Endothelial cell of umbilical vein (primary cell): ENCODE results near the gene RNF186. TPM values are rescaled to one million over a fixed set of nuclear protein-coding genes. Genes with fewer than 3 reads are reported as not detected.

Source experiments
- BruUV-seq: library from RNA; stranded (reverse); fragments of 400-500 nt; replicated peaks from 2 replicates; lab custom pipeline; 2021; lab: Mats Ljungman, UMichigan
- CTCF ChIA-PET: fragments of 300-600, 350-600 bp; sonication (Branson Sonifier 250); formaldehyde crosslinking; loops from one replicate; lab custom pipeline; 2021; ENCODE audit warnings: antibody characterized with exemption, inconsistent platforms; lab: Charles Lee
- POLR2A ChIA-PET: fragments of 300-600, 350-600 bp; sonication (Branson Sonifier 250); formaldehyde crosslinking; loops from one replicate; lab custom pipeline; 2021; ENCODE audit warnings: antibody characterized with exemption, inconsistent platforms; lab: Charles Lee
- DNase-seq: peaks from one replicate; pipeline ENCODE4 v3.0.0-alpha.2; 2011; ENCODE audit warnings: low read depth, low spot score
- FAIRE-seq: peaks from 2 replicates; lab custom pipeline; 2011; peaks lifted over from hg19 to GRCh38; lab: Jason Lieb, UNC
- H2AFZ ChIP-seq: 2 replicates; pipeline ENCODE4 v1.6.0; 2012; ENCODE audit warnings: low read depth, low read length, control low read depth, inconsistent platforms
- H3K27ac ChIP-seq: 2 replicates; pipeline ENCODE4 v1.5.1; 2011; ENCODE audit warnings: low read depth, mild to moderate bottlenecking, control low read depth, low read length, moderate library complexity; ENCODE audit not compliant: insufficient read depth
- H3K27me3 ChIP-seq, 2 experiments: 2 replicates each; pipeline versions ENCODE4 v1.6.0 to v1.6.1; 2011; ENCODE audit warnings: low read length in 2 of 2, mixed read lengths in 1 of 2; ENCODE audit not compliant: control insufficient read depth in 2 of 2, insufficient read depth in 2 of 2
- H3K36me3 ChIP-seq, 2 experiments: 2 replicates in 1 of 2; 3 replicates in 1 of 2; pipeline ENCODE4 v1.5.1; 2011; ENCODE audit warnings: low read length in 2 of 2, mild to moderate bottlenecking in 1 of 2, moderate library complexity in 1 of 2; ENCODE audit not compliant: control insufficient read depth in 2 of 2, insufficient read depth in 2 of 2; ENCODE audit errors: extremely low read depth in 1 of 2
- H3K4me1 ChIP-seq: 3 replicates; pipeline ENCODE4 v1.5.1; 2011; ENCODE audit warnings: mild to moderate bottlenecking, low read length; ENCODE audit not compliant: control insufficient read depth, insufficient read depth; ENCODE audit errors: extremely low read depth
- H3K4me2 ChIP-seq: 2 replicates; pipeline ENCODE4 v1.6.1; 2011; ENCODE audit warnings: low read length, control low read depth, mixed read lengths; ENCODE audit not compliant: insufficient read depth
- H3K4me3 ChIP-seq, 3 experiments: fragments of 200-600 bp in 1 of 3; sonication (generic), shearing (Covaris generic) in 1 of 3; replicated peaks in 1 of 3; 2 replicates each; pipeline ENCODE4 v1.5.1; 2011 to 2016; ENCODE audit warnings: control low read depth in 3 of 3, low read length in 3 of 3, mild to moderate bottlenecking in 2 of 3, inconsistent platforms in 1 of 3, low read depth in 1 of 3, moderate library complexity in 1 of 3; ENCODE audit not compliant: insufficient read depth in 1 of 3
- H3K79me2 ChIP-seq: 2 replicates; pipeline ENCODE4 v1.6.0; 2012; ENCODE audit warnings: low read length, inconsistent platforms; ENCODE audit not compliant: control insufficient read depth, insufficient read depth
- H3K9ac ChIP-seq: replicated peaks from 2 replicates; pipeline ENCODE3; 2011; ENCODE audit warnings: low read length, control low read depth; ENCODE audit not compliant: insufficient read depth; ENCODE audit errors: extremely low read depth
- H3K9me1 ChIP-seq: replicated peaks from 3 replicates; pipeline ENCODE4 v1.6.0; 2011; ENCODE audit warnings: mild to moderate bottlenecking, low read length; ENCODE audit not compliant: control insufficient read depth, insufficient read depth; ENCODE audit errors: extremely low read depth
- H3K9me3 ChIP-seq: replicated peaks from 2 replicates; pipeline ENCODE4 v1.5.1; 2012; ENCODE audit warnings: low read length, inconsistent platforms; ENCODE audit not compliant: control insufficient read depth, insufficient read depth
- H4K20me1 ChIP-seq: replicated peaks from 2 replicates; pipeline ENCODE3; 2011; ENCODE audit warnings: mild to moderate bottlenecking, low read length; ENCODE audit not compliant: control insufficient read depth, insufficient read depth; ENCODE audit errors: extremely low read depth
- CTCF ChIP-seq, 2 donors: IDR thresholded peaks; 1 replicate in 1 of 2; 2 replicates in 1 of 2; pipeline ENCODE4 v1.5.1; 2011; ENCODE audit warnings: low read length in 2 of 2, mild to moderate bottlenecking in 2 of 2, moderate library complexity in 2 of 2, control low read depth in 1 of 2, inconsistent platforms in 1 of 2, low read depth in 1 of 2; ENCODE audit not compliant: insufficient read depth in 1 of 2; ENCODE audit errors: extremely low read depth in 1 of 2
- EZH2 ChIP-seq: IDR thresholded peaks from 2 replicates; pipeline ENCODE4 v1.6.1; 2012; ENCODE audit warnings: borderline replicate concordance, low read depth, mild to moderate bottlenecking, moderate library complexity, low read length, inconsistent platforms; ENCODE audit not compliant: severe bottlenecking
- FOS ChIP-seq: IDR thresholded peaks from 2 replicates; pipeline ENCODE4 v1.6.1; 2011; ENCODE audit warnings: mild to moderate bottlenecking, low read length, moderate library complexity, borderline replicate concordance; ENCODE audit not compliant: insufficient read depth
- GATA2 ChIP-seq: IDR thresholded peaks from 2 replicates; pipeline ENCODE4 v1.7.0; 2011; ENCODE audit warnings: low read depth, mild to moderate bottlenecking, moderate library complexity, mixed read lengths, low read length; ENCODE audit not compliant: insufficient read length, insufficient read depth
- JUN ChIP-seq: IDR thresholded peaks from 2 replicates; pipeline ENCODE4 v1.6.1; 2011; ENCODE audit warnings: borderline replicate concordance, low read depth; ENCODE audit not compliant: insufficient read length, insufficient read depth
- MAX ChIP-seq: IDR thresholded peaks from 2 replicates; pipeline ENCODE4 v1.6.1; 2011; ENCODE audit not compliant: insufficient read depth, insufficient read length
- MYC ChIP-seq: IDR thresholded peaks from one replicate; pipeline ENCODE4 v1.6.1; 2011; ENCODE audit warnings: mild to moderate bottlenecking, low read depth, low read length
- POLR2A ChIP-seq: IDR thresholded peaks from 2 replicates; pipeline ENCODE4 v1.6.1; 2012; ENCODE audit warnings: low read depth, mild to moderate bottlenecking, control low read depth, low read length
- POLR2AphosphoS5 ChIP-seq: IDR thresholded peaks from 2 replicates; pipeline ENCODE4 v1.6.1; 2012; ENCODE audit warnings: low read depth, mild to moderate bottlenecking, control low read depth, low read length, moderate library complexity; ENCODE audit not compliant: insufficient read depth
- dilution Hi-C: fragments of 300-500 bp; cut with MboI; formaldehyde crosslinking; loops from one replicate; pipeline ENCODE4 v1.15.0; 2019; ENCODE audit warnings: low sequenced_read_pairs; ENCODE audit not compliant: extremely low pct_ligation_motif_present
- intact Hi-C: fragments of 100-400 bp; cut with micrococcal nuclease; formaldehyde crosslinking; loops from one replicate; pipeline ENCODE4 v1.10.0; 2022
- polyA plus RNA-seq, 4 experiments: library from polyadenylated mRNA; depleted of rRNA in 3 of 4; stranded (reverse) in 3 of 4; unstranded in 1 of 4; fragments of >200 nt; gene quantifications; 2 replicates each; pipeline versions ENCODE4 v1.2.1 to v1.2.3, GENCODE V29; 2011 to 2012; ENCODE audit warnings: missing spikeins in 1 of 4
- total RNA-seq: library from RNA; stranded (reverse); gene quantifications from 2 replicates; pipeline ENCODE4 v1.2.3, GENCODE V29; 2021

The RNF186 gene
- total and polyA plus RNA-seq, 2 donors (not counting 3 experiments of a cell fraction or from before 2014, with no cell fraction given), result not detected

- no peak for FAIRE-seq
- dilution Hi-C loops, result no loop called here
- H3K9me3 ChIP-seq, result no peaks in the 10 kb centered on the region
Observed at GRCh38 chr1:19797827-19798226, 17.3 kb downstream of the RNF186 start.

More at GRCh38 chr1:19797827-19798226, 17.3 kb downstream of the RNF186 start:
- ChIA-PET CTCF (interaction anchor here (0.9 to 1.0 kb wide), 2 partner anchors 14 to 25 kb away, joined by 3 read pairs; no protein-coding TSS in a partner anchor), POLR2A (interaction anchor here (0.7 kb wide), 2 partner anchors 32 to 112 kb away, joined by 3 to 4 read pairs; no protein-coding TSS in a partner anchor)
- Histone ChIP-seq H3K4me2 (no peak overlapping the region), H2AFZ (no peak overlapping the region), H3K27me3 (no peaks in the 10 kb centered on the region), H3K9me1 (no peaks in the 10 kb centered on the region), H3K27ac (no peak overlapping the region), H3K79me2 (no peaks in the 10 kb centered on the region), H4K20me1 (no peaks in the 10 kb centered on the region), H3K36me3 (no peaks in the 10 kb centered on the region), H3K9ac (no peak overlapping the region), H3K4me3 (no peak overlapping the region), H3K4me1 (peaks cover 9% of the 10 kb centered on the region)
- TF ChIP-seq MAX (no peak), EZH2 (no peak), POLR2A (no peak), POLR2AphosphoS5 (no peak), FOS (no peak), CTCF (IDR thresholded peaks at IDR 0.05; ENCODE audit: extremely low read depth in 1 of 2, insufficient read depth in 1 of 2, low read depth in 1 of 2, low read length in 2 of 2) (no peak), GATA2 (no peak), JUN (no peak), MYC (no peak)
- no peak for DNase-seq
- BruUV-seq, result no TSS peak
- intact Hi-C loops, result no loop called here
